HG03342 (cell line): ENCODE measurements around the gene ANKS3.

ENCODE experiments used
- ATAC-seq: cut with Tn5 transposase; IDR thresholded peaks from one replicate; pipeline ENCODE4 v1.9.1; 2021; ENCODE audit warnings: mild to moderate bottlenecking, moderate library complexity; ENCODE audit not compliant: unreplicated experiment

Gene ANKS3

DNA sequence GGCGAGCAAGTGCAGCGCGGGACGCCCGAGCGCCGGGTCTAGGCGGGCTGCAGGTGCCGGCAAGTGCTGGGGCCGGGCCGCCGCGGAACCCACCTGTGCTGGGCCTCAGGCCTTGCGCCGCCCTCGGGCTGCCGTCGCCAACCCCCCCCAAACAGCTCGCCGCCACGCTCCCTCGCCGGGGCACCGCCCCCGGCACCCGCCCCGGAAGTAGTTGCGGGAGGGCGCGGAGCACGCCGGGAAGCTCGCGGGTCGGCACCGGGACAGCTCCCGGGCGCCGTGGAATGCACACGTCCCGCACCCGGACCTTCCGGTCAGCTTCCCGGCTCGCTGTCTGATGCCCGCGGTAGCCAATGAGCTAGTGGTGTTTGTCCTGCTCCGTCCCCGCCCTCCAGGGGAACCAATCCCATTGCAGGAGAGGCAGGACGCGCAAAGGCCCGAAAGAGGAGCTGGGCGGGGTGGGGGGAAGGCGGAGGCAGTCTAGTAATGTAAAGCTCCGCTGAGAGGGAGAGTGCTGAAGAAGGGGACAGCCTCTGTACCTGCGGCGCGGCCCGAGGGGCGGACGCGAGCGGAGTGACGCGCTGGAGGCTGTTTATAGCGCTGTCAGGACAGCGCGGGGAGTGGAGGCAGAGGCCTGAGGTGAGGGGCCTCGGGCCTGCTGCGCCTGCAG is at the start of gene ANKS3, which contains the start of gene DNAAF8:
TSS of gene ANKS3 (minus strand) at position 209 of the 667 bp plus-strand sequence. CDS start 4,122 bp downstream, outside the sequence.
TSS of gene DNAAF8 (plus strand) at position 475 of the 667 bp plus-strand sequence. CDS start 1,978 bp downstream, outside the sequence.
- ATAC-seq: peak; percentile 66

DNA sequence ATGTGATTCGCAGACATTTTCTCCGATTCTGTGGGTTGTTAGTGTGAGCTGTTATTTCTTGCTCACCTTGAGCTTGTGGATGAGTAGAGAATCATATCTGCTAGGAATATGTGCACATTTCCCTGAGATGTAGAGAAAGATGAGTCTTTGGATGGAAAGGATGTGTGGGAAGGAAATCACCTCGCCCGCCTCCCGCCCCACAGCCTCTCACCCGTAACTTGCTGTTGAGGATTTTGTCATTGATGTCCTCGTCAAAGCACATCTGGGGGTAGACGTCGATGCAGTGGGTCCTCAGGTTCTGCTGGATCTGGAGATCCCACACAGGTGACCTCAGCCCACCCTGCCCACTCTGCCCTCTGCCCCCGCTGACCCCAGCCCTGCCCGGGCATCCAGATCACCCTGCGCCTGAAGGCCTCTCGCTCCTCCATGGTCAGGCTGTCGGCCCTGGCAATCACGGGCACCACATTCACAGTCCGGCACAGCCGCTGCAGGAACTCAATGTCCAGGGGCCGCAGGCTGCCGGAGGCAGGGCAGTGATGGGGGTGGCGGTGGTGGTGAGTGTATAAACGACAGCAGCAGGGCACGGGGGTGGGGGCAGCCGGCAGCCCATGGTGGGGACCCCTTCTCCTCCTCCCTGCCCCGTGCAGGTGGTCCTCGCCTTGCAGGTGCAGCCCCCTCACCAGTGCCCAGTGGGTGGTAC is 49.3 kb upstream of the ANKS3 start:
- no peak for ATAC-seq

GRCh38 chr16:4780235-4780634 is 46.2 kb upstream of the ANKS3 start:
- ATAC-seq: no peak

DNA sequence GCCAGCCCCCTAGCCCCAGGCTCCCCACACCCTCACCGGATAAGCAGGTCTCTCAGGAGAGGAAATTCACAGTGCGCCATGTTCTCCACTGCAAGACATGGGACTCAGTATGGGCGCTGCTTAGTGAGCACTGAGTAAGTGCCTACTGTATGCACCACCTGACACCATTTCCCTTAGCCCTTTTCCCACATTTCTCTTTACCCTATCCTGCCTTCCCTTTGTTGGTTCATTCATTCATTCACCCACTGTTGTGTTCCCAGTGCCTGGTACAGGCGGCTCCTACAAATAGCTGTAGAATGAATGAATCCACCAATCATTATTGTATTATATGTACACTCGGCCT is 44.0 kb upstream of the ANKS3 start:
- ATAC-seq: no peak

DNA sequence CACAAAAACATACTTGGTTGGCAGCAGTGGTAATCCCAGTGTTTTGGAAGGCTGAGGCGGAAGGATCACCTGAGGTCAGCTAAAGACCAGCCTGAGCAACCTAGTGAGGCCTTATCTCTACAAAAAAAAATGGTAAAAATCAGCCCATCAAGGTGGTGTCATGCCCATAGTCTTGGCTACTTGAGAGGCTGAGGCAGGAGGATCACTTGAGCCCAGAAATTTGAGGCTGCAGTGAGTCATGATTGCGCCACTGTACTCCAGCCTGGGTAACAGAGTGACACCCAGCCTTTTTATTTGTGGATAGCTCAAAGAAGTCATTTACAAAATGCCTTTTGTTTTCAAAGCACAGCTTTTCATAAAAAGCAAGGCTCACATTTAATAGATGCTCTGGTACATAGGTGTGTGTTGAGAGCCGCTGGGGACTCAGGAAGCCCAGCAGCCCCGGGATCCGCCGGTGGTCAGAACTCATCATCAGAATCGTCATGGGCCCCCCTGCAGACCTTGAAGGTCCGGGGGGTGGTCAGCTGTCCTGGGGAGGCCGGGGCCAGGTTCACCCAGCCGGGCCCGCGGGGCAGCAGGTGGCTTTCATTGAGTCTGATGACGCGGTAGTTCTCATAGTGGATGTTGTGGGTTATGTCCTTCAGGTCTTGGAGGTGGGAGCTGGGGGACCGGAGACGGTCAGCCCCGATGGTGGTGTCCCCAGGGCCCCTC is 43.4 kb upstream of the ANKS3 start:
- no peak for ATAC-seq

DNA sequence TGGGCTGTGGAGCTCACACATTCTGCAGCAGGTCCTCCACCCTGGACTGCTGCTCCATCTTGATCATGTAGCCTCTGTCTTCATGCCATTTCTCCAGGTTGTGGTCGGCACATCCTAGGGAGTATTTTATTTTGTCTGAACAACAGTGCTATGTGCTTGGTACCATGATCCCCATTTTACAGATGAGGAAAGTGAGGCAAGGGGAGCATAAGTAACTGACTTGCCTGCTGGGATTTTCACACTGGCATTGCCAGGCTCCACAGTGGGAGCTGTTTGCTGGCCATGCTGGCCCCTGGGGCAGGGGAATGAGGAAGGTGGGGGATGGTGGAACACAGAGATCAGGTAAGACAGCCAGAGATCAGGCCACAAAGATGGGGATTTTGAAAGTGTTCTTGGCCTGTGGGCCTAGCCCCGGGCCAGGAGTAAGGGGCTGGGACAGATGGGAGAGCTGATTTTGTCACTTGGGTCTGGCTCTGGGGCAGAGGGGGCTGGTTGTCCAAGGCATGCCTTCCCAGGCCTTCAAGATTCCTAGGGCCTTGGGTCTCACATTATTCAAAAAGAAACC is 42.2 kb upstream of the ANKS3 start:
- no peak for ATAC-seq

GRCh38 chr16:4775005-4775404 is 40.9 kb upstream of the ANKS3 start:
- no peak for ATAC-seq

- ATAC-seq: no peak
These were observed 38.3 kb upstream of the ANKS3 start for GRCh38 chr16:4772351-4772750.

- ATAC-seq: no peak
These were observed 37.6 kb upstream of the ANKS3 start for GRCh38 chr16:4771646-4772045.

DNA sequence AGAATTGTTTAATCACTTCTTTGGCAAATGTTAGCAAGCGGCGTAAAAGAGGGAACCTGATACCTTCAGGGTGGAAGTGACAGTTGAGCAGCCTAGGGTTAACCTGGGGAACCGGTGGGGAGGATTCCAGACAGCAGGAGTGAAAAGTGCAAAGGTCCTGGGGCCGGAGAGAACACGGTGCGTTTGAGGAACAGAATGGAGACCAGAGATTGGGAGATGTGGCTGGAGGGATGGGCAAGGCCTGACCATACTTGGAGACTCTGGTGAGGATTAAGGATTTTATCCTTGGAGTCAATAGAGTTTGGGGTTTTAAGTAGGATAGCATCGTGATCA is 35.2 kb upstream of the ANKS3 start:
- ATAC-seq: no peak

- ATAC-seq: peak; percentile 69
These were observed 34.7 kb upstream of the ANKS3 start for GRCh38 chr16:4768549-4769305.

DNA sequence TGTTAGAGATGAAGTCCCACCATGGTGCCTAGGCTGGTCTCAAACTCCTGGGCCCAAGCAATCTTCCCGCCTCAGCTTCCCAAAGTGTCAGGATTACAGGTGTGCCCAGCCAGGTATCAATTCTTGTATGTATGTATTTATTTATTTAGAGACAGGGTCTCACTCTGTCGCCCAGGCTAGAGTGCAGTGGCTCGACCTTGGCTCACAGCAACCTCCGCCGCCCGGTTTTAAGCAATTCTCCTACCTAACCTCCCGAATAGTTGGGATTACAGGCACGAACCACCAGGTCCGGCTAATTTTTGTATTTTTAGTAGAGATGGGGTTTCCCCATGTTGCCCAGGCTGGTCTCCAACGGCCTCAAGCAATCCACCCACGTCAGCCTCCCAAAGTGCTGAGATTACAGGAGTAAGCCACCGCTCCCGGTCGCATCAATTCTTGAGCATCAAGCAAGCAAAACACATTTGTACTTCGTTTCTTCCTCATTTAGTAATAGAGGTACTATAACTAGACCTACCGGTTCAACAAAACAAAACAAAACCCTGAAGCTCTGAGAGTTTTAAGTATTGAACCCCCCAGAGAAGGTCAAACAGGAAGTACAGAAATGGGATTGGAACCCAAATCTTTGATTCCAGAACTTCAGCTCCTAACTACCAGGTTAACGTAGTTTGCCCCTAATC is 33.9 kb upstream of the ANKS3 start:
- ATAC-seq: peak; percentile 0

DNA sequence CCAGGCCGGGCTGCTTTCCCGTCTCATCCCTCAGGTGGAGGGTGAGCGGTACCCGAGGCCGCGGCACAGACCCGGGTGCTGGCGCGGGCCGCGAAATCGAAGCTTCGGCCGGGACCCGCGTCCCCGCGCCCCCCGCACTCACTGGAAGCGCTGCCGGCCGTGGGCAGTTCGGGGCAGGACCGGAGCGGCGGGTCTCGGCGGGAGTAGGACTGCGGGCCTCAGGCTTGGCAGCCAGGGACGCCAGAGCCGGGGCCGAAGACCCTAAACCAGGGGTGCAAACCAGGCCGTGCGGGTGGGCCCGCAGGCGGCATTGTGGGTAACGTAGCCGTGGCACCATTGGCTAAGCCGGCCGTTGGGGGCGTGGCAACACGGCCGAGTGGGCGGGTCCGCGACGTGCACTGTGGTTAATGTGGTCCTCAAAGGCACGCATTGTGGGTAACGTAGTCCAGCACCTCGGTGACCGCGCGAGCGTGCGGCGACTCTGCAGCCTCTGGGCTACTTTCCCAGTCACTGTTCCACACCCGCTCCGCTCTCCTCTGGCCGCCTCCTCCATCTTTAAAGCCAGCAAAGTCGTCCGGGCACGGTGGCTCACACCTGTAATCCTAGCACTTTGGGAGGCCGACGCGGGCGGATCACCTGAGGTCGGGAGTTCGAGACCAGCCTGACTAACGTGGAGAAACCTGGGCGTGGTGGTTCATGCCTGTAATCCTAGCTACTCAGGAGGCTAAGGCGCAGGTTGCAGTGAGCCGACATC is 33.0 kb upstream of the ANKS3 start, which contains the start of gene ZNF500:
TSS of gene ZNF500 (minus strand) at position 288 of the 754 bp plus-strand sequence. CDS start 1,184 bp downstream, outside the sequence.
- ATAC-seq: peak; percentile 76

DNA sequence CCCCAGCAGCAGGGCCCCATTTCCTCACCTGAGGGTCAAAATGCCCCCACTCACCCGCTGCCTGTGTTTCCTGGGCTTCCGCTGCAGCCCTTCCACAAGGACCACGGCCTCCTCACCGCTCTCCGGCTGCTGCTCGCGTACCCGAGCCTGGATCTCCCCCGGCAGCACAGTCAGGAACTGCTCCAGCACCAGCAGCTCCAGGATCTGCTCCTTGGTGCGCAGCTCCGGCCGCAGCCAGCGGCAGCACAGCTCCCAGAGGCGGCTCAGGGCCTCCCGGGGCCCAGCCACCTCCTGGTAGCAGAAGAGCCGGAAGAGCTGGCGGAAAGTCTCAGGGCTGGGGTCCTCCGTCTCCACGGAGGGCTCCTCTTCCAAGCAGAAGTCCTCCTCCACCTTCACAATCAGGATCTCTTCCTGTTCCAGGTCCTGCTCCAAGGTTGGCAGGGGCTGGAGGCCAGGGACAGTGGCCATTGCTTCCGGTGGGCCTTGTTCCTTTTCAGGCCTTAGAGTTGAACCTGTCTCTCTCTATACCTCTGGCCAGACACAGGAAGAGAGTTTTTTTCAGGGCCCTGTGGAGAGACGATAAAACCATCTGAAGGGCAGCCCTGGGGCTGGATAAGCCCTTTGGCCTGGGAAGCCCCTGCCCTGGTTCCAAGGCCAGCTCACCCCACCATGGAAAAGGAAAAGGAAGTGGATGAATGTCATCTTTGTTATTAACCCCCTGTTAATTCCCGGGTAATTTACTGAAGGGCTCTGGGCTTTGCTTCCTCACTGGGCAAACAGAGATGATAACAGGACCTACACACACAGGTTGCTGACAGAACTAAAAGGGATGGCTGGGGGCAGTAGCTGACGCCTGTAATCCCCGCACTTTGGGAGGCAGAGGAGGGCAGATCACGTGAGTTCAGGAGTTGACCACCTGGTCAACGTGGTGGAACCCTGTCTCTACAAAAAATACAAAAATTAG is 31.7 kb upstream of the ANKS3 start:
- ATAC-seq: no peak

DNA sequence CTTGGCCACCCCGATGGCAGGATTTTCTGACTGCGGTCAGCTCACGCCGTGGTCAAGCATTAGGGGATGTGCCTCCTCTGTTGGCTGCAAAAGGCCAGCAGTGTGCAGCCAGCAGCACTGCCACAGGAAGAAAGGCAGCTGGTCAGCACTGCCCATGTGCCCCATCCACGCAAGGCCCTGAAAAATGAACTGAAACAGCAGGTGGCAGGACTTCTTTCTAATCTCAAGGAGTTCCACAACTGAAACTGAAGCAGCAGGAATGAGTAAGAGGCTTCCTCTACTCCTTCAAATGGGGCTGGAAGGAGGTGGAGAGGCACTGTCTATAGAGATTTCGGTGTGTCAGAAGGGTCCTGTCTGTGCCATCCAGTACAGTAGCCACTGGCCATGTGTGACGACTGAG is 29.7 kb upstream of the ANKS3 start:
- no peak for ATAC-seq

- no peak for ATAC-seq
These were observed 28.1 kb upstream of the ANKS3 start for GRCh38 chr16:4762205-4762604.

GRCh38 chr16:4760221-4760910 is 26.3 kb upstream of the ANKS3 start:
- no peak for ATAC-seq

- ATAC-seq: no peak
These were observed 21.6 kb upstream of the ANKS3 start for GRCh38 chr16:4755687-4756086.
